ENCODE data around the gene SPRING1.
A peak's percentile ranks its signal among the peaks of the same experiment; 100 is the strongest.
"Not testable (repeated sequence)": the region's sequence is repeated elsewhere in the genome, so short reads cannot be mapped to it uniquely, and the experiment has no call there.

The SPRING1 gene, protein sequence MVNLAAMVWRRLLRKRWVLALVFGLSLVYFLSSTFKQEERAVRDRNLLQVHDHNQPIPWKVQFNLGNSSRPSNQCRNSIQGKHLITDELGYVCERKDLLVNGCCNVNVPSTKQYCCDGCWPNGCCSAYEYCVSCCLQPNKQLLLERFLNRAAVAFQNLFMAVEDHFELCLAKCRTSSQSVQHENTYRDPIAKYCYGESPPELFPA

DNA sequence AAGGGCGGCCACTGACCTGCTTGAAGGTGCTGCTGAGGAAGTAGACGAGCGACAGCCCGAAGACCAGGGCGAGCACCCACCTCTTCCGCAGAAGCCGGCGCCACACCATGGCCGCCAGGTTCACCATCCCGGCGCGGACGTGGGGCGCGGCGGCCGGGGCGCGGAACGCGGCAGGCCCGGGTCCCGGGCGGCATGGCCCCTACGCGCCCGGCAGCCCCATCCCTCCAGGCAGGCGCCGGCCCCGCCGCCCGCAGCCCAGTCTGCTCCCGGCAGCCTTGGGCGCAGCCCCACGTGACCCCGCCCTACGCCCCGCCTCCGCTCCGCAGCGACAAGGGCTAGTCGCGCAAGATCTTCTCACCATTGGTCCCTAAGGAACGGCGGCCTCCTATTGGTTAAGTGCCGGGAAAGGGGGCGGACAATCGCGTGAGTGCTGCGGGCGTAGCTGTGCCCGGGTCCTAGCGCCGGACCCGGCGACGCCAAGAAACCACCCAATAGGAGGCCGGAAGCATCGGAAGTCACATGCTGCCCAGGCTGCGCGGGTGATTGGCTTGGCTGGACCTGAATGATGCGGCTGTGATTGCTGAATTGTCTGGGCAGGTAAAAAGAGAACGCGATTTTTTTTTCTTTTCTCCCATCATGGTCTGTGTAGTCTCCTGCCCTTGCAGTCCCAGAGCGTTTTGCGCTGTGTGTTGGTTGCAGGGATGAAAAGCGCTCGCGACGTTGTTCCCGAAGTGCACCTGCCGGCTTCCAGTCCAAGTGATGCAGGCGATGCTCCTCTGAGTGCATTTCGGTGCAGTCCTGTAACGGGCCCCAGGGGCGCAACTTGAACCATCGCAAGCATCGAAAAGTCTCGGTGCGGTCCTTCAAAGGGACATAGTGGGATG, at the start of gene SPRING1, which contains the start of gene RNFT2:
TSS of gene SPRING1 (minus strand) at position 296 of the 884 bp plus-strand sequence. CDS start at position 127, 169 bp downstream.
TSS of gene RNFT2 (plus strand) at position 542 of the 884 bp plus-strand sequence. CDS start 2,183 bp downstream, outside the sequence.
- peak; percentile 95 to 98 (median 98) for DNase-seq (ENCODE audit: low read depth in 3 of 3)

DNA sequence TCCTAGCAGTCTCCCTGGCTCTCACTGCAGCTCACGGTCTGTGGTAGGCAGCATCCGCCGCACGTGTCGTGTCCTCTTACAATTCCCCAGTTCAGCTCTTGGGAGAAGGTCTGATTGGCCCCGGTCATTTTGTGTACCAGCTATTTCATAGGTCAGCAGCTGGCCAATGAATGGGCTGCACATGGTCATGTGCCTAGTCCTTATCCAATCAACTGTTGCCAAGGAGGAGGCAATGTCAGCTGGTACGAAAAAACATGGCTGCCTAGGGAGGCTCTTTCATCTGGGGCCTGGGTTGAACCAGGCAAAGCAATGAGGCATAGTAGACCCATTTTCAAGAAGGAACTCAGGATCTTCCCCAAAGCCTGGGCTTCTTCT, 46.4 kb upstream of the SPRING1 start:
- DNase-seq (ENCODE audit: low read depth in 3 of 3): no peak

DNA sequence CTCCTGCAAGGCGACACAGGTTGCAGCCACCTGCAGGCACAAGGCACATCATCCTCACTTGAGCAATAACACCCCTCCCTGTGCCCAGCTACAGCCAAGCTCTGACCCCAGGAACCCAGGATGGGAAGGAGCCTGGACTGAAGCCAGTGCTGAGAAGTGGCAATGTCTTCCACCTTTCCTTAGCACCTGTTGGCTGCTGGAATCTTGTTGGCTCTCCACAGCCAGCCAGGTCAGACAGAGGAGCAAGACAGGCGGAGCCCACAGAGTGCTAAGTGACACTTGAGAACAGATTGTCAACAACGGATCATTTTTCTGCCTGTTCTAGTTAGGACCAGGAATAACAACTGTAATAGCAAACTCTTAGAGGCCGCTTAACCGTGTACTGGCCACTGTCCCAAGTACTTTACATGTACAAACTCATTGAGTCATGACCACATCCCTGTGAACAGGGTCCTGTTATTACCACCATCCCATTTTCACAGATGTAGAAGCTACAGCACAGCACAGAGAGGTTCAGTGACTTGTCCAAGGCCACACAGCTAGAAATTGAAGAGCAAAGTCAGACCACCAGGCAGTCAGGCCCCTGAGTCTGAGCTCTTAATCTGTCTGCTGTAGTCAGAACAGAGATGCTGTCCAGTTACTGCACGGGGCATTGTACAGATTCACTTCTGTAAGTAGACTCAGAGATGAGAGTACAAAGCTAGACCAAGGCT, 45.8 kb upstream of the SPRING1 start:
- no peak for DNase-seq (ENCODE audit: low read depth in 3 of 3)

DNA sequence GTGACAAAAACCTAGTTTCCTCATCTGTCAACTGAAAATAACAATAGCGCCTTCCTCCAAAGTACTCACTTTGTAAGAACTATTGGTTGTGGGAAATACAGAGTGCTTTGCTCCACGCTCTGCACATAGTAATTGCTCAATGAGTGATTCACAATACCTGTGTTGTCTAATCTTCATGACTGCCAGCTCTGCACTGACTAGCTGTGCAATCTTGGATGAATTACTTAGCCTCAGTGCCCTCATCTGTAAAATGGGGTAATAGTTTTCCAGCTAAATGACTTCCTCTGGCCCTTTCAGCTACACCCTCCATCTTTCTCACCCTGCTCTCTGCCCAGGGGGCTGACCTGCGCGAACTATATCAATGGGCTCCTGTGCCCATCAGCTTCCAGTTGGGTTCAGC, 43.1 kb upstream of the SPRING1 start:
- no peak for DNase-seq (ENCODE audit: low read depth in 3 of 3)

DNA sequence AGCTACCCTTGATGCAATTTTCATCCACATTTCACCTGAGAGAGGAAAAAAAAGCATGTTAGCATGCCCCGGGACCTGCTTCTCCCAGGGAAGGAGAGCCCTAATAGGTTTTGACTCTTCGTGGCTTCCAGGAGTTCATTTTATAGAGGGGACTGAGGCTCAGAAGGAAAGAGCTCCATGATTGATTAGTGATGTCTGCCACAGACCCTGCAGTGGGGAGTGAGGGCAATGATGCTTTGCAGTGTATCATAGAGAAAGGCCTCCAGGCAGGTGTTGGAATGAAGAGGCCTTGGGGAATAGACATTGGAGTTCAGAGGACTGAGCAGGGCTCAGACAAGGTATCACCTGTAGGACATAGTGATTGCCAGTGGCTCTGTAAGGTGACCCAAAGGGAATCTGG, 41.7 kb upstream of the SPRING1 start:
- DNase-seq (ENCODE audit: low read depth in 3 of 3): no peak

DNA sequence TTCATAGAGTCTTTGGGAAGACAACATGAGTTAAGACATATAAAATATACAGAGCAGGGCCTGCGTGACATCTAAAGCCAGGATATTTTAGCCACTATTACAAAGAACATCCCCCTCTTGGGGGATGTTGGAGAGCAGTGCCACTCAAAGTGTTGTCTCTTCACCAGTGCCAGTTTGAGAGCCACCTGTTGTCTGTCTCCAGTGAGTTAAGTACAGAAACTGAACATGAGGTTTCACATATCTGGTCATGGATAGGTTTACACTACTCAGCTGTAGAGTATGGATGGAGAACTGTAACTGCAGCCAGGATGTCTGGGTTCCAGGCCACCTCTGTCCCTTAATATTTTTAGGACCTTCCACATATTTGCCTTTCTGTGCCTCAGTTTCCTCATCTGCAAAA, 39.4 kb upstream of the SPRING1 start:
- no peak for DNase-seq (ENCODE audit: low read depth in 3 of 3)

DNA sequence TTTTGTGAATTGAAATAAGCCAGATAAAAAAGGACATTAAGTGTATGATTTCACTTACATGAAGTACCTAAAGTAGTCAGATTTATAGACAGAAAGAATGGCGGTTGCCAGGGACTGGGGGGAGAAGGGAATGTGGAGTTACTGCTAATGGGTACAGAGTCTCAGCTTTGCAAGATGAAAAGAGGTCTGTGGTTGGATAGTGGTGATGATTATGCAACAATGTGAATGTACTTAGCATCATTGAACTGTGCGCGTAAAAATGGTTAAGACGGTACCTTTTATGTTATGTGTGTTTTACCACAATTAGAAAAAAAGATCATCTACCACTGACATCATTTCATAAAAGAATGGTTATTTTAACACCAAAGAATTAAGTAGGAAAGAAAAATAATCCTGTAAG, 36.2 kb upstream of the SPRING1 start:
- no peak for DNase-seq (ENCODE audit: low read depth in 3 of 3)

DNA sequence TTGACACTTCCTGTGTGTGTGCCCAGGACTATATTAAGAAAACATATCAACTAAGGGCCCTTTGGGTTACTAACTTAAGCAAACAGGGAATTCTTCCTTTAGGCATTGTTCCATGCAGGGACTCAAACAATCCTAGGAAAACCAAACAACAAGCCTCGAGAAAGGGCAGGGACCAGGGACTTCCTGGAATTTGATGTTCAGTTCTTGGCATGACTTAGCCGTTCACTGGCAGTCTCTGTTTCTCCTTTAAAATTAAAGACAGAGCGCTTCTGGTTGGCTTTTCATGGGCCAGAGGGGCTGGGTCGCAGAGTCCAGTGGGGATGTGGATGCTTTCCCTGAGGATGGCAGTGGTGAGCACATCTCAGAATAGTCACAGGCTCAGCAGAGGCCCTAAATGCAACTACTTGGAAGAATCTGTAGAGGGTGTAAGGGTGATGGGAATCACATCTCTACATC, 35.4 kb upstream of the SPRING1 start:
- DNase-seq (ENCODE audit: low read depth in 3 of 3): no peak

DNA sequence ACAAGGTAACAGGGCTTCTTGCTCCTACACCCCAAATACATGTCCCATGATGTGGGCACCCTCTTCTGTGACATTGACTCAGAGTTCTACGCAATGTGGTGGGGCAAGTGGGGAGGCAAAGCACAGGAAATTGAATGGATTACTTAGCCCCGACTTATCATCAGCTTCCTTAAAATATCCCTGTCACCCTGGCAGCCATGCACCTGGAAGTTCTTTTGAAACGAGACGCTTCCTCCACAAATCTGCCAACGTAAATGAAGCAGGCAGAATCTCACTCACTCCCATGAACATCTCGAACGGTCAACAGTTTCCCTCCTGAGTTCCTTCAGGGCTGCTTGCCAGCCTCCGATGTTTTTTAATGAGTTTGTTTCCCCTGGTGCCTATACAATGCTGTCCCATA, 33.8 kb upstream of the SPRING1 start:
- DNase-seq (ENCODE audit: low read depth in 3 of 3): no peak

DNA sequence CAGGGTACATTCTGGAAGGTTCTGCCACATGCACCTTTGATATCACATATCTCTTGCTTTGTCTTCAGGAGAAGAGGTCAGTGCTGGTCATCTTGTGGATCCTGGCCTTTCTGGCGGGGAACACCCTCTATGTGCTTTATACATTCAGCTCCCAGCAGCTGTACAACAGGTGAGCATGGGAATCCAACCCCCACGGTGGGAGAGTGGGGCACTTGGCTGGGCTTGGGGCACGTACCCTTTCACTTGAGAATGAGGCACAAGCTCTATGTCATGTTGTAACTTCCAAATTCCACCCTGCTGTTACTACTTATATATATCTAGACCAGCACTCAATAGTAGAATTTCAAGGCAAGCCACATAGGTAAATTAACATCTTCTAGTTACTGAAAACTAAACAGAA, 28.9 kb upstream of the SPRING1 start:
- DNase-seq (ENCODE audit: low read depth in 3 of 3): no peak

DNA sequence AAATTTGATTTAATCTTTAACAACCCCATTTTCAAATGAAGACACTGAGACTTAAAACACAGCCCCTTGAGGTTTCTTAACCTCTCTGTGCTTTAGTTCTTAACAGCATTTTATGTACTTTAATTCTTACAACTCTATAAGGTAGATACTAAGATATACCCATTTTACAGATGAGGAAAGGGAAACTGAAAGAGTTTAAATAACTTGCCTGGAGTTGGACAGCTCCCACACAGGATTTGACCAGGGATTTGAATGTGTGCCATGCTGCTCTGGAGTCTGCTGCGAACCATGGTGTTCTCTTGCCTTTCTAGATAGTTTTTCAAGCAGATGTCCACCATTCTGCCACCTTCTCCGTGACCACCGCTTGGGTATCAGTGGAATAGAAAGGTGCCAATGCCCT, 28.4 kb upstream of the SPRING1 start:
- DNase-seq (ENCODE audit: low read depth in 3 of 3): no peak

DNA sequence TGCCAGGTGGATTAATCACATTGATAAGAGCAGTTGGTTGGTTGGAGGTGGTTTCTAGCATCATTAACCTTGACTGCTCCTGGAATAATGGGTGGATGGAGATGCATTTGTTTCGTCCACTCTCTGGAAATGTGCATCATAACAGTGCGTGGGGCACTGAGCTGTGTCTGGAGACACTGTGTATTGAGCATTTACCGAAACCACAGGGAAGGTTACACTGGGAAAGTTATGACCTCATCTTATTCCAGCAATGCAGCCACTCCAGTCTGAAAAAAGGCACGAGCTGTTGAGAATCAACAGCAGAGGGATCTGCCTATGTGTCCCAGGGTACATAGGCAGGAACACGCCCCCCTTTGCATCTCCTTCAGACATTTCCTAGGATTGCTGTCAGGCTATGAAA, 27.4 kb upstream of the SPRING1 start:
- DNase-seq (ENCODE audit: low read depth in 3 of 3): no peak

DNA sequence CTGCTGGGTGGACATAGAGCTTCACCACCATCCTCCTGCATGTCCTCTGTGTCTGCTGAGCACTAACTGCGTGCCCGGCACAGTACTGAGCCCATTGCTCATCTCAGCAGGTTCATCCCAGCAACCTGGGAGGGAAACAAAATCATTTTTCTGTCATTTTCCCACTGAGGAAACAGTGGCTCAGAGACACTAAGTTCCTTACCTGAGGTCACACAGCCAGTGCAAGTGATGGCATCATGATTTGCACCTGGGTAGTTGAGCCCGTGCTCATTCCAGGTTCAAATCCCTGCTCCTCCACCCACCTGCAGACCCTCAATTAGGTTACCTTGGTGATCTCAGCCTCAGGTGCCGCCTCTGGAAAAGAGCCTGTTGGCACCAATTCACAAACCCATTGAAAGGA, 23.6 kb upstream of the SPRING1 start:
- no peak for DNase-seq (ENCODE audit: low read depth in 3 of 3)

DNA sequence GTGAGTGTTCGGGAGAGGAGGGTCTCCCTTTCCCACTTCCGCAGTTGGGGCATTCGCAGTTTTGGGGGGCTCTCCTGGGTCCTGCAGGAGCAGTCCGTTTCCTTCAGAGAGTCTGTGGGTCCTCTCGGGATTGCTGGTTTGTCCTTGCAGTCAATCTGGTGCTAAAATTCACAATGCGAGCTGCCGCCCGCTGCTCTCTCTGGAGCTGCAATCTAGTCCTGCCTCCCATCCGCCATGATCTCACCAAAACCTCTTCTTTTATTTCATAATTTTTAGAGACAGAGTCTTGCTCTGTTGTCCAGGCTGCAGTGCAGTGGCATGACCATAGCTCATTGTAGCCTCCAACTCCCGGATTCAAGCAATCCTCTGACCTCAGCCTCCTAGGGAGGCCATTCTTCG, 22.8 kb upstream of the SPRING1 start:
- DNase-seq (ENCODE audit: low read depth in 3 of 3): no peak

DNA sequence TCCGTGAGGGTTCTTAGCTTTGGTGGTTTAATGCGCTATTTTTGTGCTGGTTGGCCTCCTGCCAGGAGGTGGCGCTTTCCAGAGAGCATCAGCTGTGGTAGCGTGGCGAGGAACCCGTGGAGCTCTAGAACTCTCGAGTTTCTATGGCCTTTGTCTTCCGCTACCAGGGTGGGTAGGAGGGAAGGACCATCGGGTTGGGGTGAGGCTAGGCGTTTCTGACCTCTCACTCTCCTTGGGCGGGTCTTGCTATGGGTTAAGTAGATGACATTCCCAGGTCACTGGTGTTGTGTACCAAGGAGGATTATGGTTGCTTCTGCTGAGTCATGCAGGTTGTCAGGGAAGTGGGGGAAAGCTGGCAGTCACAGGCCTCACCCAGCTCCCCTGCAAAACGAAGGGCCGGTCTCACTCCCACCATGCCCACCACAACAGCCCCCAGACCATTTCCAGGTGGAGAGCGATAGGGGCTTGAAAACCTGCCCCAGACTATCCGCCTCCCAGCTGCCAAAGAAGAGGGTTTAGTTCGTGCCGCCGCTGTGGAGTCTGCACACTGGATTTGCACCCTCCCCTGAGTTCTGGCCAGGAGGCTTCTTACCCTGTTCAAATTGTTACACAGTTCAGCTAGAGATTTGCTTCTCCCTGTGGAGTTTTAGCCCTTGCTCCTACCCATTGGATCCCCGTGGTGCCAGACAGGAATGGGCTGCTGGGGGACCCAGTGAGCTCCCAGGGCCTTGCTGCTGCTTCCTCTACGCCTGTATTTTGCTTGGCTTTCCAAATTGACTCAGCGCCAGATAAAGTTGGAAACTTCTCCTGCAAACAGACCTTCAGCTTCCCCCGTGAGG, 22.1 kb upstream of the SPRING1 start:
- DNase-seq (ENCODE audit: low read depth in 3 of 3): no peak

DNA sequence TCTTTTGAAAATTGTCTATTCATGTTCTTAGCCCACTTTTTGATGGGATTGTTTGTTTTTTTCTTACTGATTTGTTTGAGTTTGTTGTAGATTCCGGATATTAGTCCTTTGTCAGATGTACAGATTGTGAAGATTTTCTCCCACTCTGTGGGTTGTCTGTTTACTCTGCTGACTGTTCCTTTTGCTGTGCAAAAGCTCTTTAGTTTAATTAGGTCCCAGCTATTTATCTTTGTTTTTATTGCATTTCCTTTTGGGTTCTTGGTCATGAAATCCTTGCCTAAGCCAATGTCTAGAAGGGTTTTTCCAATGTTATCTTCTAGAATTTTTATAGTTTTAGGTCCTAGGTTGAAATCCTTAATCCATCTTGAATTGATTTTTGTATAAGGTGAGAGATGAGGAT, 16.9 kb upstream of the SPRING1 start:
- DNase-seq (ENCODE audit: low read depth in 3 of 3): not testable (repeated sequence)

DNA sequence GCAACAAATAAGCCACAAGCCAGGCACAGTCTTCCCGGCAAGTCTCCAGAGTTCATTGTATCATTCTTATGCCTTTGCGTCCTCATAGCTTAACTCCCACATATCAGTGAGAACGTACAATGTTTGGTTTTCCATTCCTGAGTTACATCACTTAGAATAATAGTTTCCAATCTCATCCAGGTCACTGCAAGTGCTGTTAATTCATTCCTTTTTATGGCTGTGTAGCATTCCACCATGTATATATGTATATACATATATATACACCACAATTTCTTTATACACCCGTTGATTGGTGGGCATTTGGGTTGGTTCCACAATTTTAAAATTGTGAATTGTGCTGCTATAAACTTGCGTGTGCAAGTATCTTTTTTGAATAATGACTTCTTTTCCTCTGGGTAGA, 16.2 kb upstream of the SPRING1 start:
- DNase-seq (ENCODE audit: low read depth in 3 of 3): not testable (repeated sequence)

DNA sequence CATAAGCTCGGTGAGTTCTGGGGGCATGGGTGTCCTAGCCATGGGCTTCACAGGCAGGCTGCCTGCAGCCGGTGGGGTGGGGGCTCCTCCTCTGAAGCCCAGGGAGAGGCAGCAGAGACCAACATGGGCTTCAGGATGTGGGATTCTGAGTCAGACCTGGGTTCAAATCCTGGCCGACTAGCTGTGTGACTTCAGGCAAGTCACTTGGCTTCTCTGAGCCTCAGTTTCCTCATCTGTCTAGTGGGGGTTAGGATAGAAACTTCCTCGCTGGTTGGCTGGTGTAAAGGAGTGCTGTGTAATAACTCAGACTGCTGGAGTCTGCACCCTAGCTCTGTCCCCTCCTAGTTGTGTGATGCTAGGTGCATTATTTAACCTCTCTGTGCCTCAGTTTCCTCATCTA, 12.4 kb upstream of the SPRING1 start:
- DNase-seq (ENCODE audit: low read depth in 3 of 3): no peak

DNA sequence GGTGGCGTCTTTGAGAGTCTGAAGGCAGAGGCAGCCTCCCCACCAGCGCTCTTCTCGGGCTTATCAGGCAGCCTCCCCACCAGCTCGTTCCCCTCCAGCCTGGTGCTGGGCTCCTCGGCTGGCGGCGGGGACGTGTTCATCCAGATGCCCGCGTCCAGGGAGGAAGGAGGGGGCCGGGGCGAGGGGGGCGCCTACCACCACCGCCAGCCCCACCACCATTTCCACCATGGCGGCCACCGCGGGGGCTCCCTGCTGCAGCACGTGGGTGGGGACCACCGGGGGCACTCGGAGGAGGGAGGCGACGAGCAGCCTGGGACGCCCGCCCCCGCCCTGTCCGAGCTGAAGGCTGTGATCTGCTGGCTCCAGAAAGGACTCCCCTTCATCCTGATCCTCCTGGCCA, 12.0 kb upstream of the SPRING1 start:
- no peak for DNase-seq (ENCODE audit: low read depth in 3 of 3)

DNA sequence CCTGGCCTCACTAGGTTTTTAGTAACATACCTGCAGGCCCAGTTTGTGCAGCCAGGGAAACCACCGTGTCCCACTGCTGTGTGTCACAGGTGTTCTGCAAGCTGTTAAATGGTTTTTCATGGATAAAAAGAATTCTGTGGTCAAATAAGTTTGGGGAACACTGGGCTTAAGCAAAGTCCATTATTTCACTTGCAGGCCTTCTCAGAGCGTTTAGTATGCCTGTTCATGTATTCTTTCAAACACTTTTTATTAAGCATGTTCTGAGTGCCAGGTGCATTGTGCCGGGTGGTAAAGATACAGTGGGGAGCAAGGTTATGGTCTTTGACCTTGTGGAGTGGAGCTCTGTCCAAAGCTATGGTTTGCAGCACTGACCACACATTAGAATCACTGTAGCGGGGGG, 7.7 kb upstream of the SPRING1 start:
- DNase-seq (ENCODE audit: low read depth in 3 of 3): no peak

DNA sequence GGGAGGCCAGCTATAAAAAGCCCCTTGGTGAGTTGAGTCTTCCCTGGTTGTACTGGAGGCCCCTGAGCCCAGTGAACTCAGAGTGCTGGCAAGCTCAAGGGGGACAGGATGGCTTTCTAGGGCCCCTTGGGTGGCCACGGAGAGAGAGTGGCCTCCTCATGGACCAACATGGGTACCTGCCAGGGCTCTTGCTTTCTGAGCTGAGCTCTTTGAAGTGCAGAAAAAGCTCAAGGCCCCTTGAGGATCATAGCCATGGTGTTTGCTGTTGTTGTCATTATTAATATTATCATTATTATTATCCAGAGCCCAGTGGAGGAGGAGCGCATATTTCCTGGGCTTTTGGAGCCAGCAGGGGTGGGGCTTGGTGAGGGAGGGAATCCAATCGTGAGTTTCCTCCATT, 6.9 kb upstream of the SPRING1 start:
- DNase-seq (ENCODE audit: low read depth in 3 of 3): no peak

DNA sequence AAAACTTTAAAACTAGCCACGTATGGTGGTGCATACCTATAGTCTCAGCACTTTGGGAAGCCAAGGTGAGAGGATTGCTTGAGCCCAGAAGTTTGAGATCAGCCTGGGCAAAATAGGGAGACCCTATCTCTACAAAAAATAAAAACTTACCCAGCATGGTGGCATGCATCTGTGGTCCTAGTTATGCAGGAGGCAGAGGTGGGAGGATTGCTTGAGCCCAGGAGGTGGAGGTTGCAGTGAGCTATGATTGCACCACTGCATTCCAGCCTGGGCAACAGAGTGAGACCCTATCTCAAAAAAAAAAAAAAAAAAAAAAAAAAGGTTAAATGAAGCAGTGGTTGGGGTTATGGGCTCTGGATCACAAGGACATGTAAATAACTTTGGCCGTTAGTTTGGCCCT, 4.9 kb upstream of the SPRING1 start:
- not testable (repeated sequence) for DNase-seq (ENCODE audit: low read depth in 3 of 3)
